DOHH2 (cell line): Measurements from ENCODE around the gene CYB5B.

Experiments used
- H3F3A ChIP-seq: fragments of 200-600 bp; sonication (generic), shearing (Covaris generic); 2 replicates; pipeline ENCODE4 v1.6.0; 2016; ENCODE audit warnings: antibody characterized with exemption, mild to moderate bottlenecking; ENCODE audit not compliant: control insufficient read depth, insufficient read depth
- H3K27ac ChIP-seq: fragments of 200-600 bp; sonication (generic); 2 replicates; pipeline ENCODE4 v1.5.1; 2014; ENCODE audit warnings: low read depth, mild to moderate bottlenecking, low read length, moderate library complexity
- H3K27me3 ChIP-seq: fragments of 200-600 bp; sonication (generic); 2 replicates; pipeline ENCODE4 v1.6.1; 2014; ENCODE audit warnings: mild to moderate bottlenecking, low read length, mixed read lengths; ENCODE audit not compliant: control insufficient read depth
- H3K36me3 ChIP-seq: fragments of 200-600 bp; sonication (generic); 2 replicates; pipeline ENCODE4 v1.6.1; 2014; ENCODE audit warnings: mild to moderate bottlenecking, low read length, moderate library complexity, mixed read lengths; ENCODE audit not compliant: control insufficient read depth
- H3K4me1 ChIP-seq: fragments of 200-600 bp; sonication (generic); 2 replicates; pipeline ENCODE4 v1.6.1; 2014; ENCODE audit warnings: mild to moderate bottlenecking, low read length, mixed read lengths; ENCODE audit not compliant: control insufficient read depth
- H3K4me2 ChIP-seq: fragments of 200-600 bp; sonication (generic); 2 replicates; pipeline ENCODE4 v1.6.0; 2014; ENCODE audit warnings: mild to moderate bottlenecking, low read length, moderate library complexity
- H3K4me3 ChIP-seq: fragments of 200-600 bp; sonication (generic); 2 replicates; pipeline ENCODE4 v1.5.1; 2014; ENCODE audit warnings: mild to moderate bottlenecking, low read length, mixed read lengths
- H3K79me2 ChIP-seq: fragments of 200-600 bp; sonication (generic); 2 replicates; pipeline ENCODE4 v1.6.1; 2014; ENCODE audit warnings: mild to moderate bottlenecking, low read length, mixed read lengths; ENCODE audit not compliant: control insufficient read depth
- H3K9me2 ChIP-seq: fragments of 200-600 bp; sonication (generic); replicated peaks from 2 replicates; pipeline ENCODE4 v1.6.1; 2014; ENCODE audit warnings: mild to moderate bottlenecking, low read length, mixed read lengths; ENCODE audit not compliant: control insufficient read depth
- H3K9me3 ChIP-seq: fragments of 200-600 bp; sonication (generic); 2 replicates; pipeline ENCODE4 v1.6.1; 2014; ENCODE audit warnings: antibody characterized with exemption, low read length, mixed read lengths; ENCODE audit not compliant: control insufficient read depth, insufficient read depth
- H4K20me1 ChIP-seq: fragments of 200-600 bp; sonication (generic); 2 replicates; pipeline ENCODE4 v1.6.0; 2014; ENCODE audit warnings: low read depth, mild to moderate bottlenecking, antibody characterized with exemption, low read length, moderate library complexity; ENCODE audit not compliant: control insufficient read depth, insufficient read depth
- CTCF ChIP-seq: fragments of 200-600 bp; sonication (generic); IDR thresholded peaks from one replicate; pipeline ENCODE4 v1.5.1; 2014; ENCODE audit warnings: antibody characterized with exemption, mild to moderate bottlenecking, low read depth, low read length; ENCODE audit not compliant: poor library complexity, severe bottlenecking
- EZH2phosphoT487 ChIP-seq: fragments of 200-600 bp; sonication (generic); IDR thresholded peaks from 2 replicates; pipeline ENCODE4 v1.6.1; 2017; ENCODE audit warnings: borderline replicate concordance, mild to moderate bottlenecking, antibody characterized with exemption, low read length, moderate library complexity, mixed read lengths

Gene CYB5B

GRCh38 chr16:69494991-69495392 lies 70.6 kb downstream of the CYB5B start:
- no peaks in the 10 kb centered on the region for H3K9me3 ChIP-seq
- H4K20me1 ChIP-seq: no peaks in the 10 kb centered on the region
- no peak overlapping the region for H3K4me2 ChIP-seq
- H3K27me3 ChIP-seq: no peaks in the 10 kb centered on the region
- no peak overlapping the region for H3K27ac ChIP-seq
- TF ChIP-seq EZH2phosphoT487 (no peak), CTCF (peak; percentile 70)
- no peaks in the 10 kb centered on the region for H3K9me2 ChIP-seq
- no peaks in the 10 kb centered on the region for H3F3A ChIP-seq
- no peak overlapping the region for H3K4me3 ChIP-seq
- no peaks in the 10 kb centered on the region for H3K36me3 ChIP-seq
- H3K79me2 ChIP-seq: no peaks in the 10 kb centered on the region
- no peaks in the 10 kb centered on the region for H3K4me1 ChIP-seq

GRCh38 chr16:69495821-69496220 lies 71.4 kb downstream of the CYB5B start:
- no peak overlapping the region for H3K4me2 ChIP-seq
- H3K79me2 ChIP-seq: no peaks in the 10 kb centered on the region
- no peaks in the 10 kb centered on the region for H3K27me3 ChIP-seq
- H3K4me1 ChIP-seq: no peaks in the 10 kb centered on the region
- no peak overlapping the region for H3K4me3 ChIP-seq
- H4K20me1 ChIP-seq: no peaks in the 10 kb centered on the region
- no peaks in the 10 kb centered on the region for H3K9me2 ChIP-seq
- H3K27ac ChIP-seq: no peak overlapping the region
- TF ChIP-seq EZH2phosphoT487 (no peak), CTCF (no peak)
- no peaks in the 10 kb centered on the region for H3F3A ChIP-seq
- H3K36me3 ChIP-seq: no peaks in the 10 kb centered on the region
- H3K9me3 ChIP-seq: no peaks in the 10 kb centered on the region

- Histone ChIP-seq H3K27me3 (no peaks in the 10 kb centered on the region), H3K4me3 (no peak overlapping the region), H3F3A (no peaks in the 10 kb centered on the region), H3K79me2 (no peaks in the 10 kb centered on the region), H3K4me1 (no peaks in the 10 kb centered on the region), H3K9me3 (no peaks in the 10 kb centered on the region), H3K9me2 (no peaks in the 10 kb centered on the region), H3K36me3 (no peaks in the 10 kb centered on the region), H3K4me2 (no peak overlapping the region), H3K27ac (no peak overlapping the region), H4K20me1 (no peaks in the 10 kb centered on the region)
- TF ChIP-seq EZH2phosphoT487: no peak
- TF ChIP-seq CTCF: no peak
Measured at GRCh38 chr16:69496376-69496775, 72.0 kb downstream of the CYB5B start.

GRCh38 chr16:69496896-69497295 lies 72.5 kb downstream of the CYB5B start:
- Histone ChIP-seq H3K4me3 (no peak overlapping the region), H4K20me1 (no peaks in the 10 kb centered on the region), H3K4me2 (no peak overlapping the region), H3F3A (no peaks in the 10 kb centered on the region), H3K36me3 (no peaks in the 10 kb centered on the region), H3K79me2 (no peaks in the 10 kb centered on the region), H3K27me3 (no peaks in the 10 kb centered on the region), H3K4me1 (no peaks in the 10 kb centered on the region), H3K9me2 (no peaks in the 10 kb centered on the region), H3K27ac (no peak overlapping the region), H3K9me3 (no peaks in the 10 kb centered on the region)
- TF ChIP-seq EZH2phosphoT487 (no peak), CTCF (no peak)
